Esophagus muscularis mucosa (tissue), 4 donors: ENCODE data around the gene KATNAL2.
"Not testable (repeated sequence)": the region's sequence is repeated elsewhere in the genome, so short reads cannot be mapped to it uniquely, and the experiment has no call there.

Source experiments
- EP300 ChIP-seq: sonication (generic); formaldehyde crosslinking; IDR thresholded peaks from one replicate; pipeline ENCODE4 v1.6.1; 2017; ENCODE audit warnings: antibody characterized with exemption
- POLR2A ChIP-seq: fragments of 450-650 bp; IDR thresholded peaks from one replicate; pipeline ENCODE4 v1.6.1; 2017; ENCODE audit warnings: antibody characterized with exemption, moderate library complexity, mild to moderate bottlenecking, low read depth
- POLR2AphosphoS5 ChIP-seq, 2 donors: sonication (generic); formaldehyde crosslinking; IDR thresholded peaks; one replicate each; pipeline ENCODE4 v1.6.1; 2017; ENCODE audit warnings: antibody characterized with exemption in 2 of 2
- TF ChIP-seq, protein P1 (sequence below), 3 experiments: fragments of 200-600 bp in 2 of 3; fragments of 450-650 bp in 1 of 3; sonication (generic) in 2 of 3; IDR thresholded peaks; one replicate each; pipeline ENCODE4 v1.5.1; 2017 to 2019; ENCODE audit warnings: antibody characterized with exemption in 3 of 3, mild to moderate bottlenecking in 2 of 3, moderate library complexity in 1 of 3

- not testable (repeated sequence) for TF ChIP-seq POLR2A; EP300; POLR2AphosphoS5 (IDR thresholded peaks at IDR 0.05)
- TF ChIP-seq, protein P1, sequence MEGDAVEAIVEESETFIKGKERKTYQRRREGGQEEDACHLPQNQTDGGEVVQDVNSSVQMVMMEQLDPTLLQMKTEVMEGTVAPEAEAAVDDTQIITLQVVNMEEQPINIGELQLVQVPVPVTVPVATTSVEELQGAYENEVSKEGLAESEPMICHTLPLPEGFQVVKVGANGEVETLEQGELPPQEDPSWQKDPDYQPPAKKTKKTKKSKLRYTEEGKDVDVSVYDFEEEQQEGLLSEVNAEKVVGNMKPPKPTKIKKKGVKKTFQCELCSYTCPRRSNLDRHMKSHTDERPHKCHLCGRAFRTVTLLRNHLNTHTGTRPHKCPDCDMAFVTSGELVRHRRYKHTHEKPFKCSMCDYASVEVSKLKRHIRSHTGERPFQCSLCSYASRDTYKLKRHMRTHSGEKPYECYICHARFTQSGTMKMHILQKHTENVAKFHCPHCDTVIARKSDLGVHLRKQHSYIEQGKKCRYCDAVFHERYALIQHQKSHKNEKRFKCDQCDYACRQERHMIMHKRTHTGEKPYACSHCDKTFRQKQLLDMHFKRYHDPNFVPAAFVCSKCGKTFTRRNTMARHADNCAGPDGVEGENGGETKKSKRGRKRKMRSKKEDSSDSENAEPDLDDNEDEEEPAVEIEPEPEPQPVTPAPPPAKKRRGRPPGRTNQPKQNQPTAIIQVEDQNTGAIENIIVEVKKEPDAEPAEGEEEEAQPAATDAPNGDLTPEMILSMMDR (IDR thresholded peaks at IDR 0.05) = not testable (repeated sequence)
Measured at GRCh38 chr18:47022821-47023220, 105.4 kb downstream of the KATNAL2 start.
